ENCODE results near the gene SLC25A17. TPM values are rescaled to one million over a fixed set of nuclear protein-coding genes. Genes with fewer than 3 reads are reported as not detected.
"Not testable (repeated sequence)": the region's sequence is repeated elsewhere in the genome, so short reads cannot be mapped to it uniquely, and the experiment has no call there.

Gene SLC25A17, protein sequence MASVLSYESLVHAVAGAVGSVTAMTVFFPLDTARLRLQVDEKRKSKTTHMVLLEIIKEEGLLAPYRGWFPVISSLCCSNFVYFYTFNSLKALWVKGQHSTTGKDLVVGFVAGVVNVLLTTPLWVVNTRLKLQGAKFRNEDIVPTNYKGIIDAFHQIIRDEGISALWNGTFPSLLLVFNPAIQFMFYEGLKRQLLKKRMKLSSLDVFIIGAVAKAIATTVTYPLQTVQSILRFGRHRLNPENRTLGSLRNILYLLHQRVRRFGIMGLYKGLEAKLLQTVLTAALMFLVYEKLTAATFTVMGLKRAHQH
- total RNA-seq, result 4.8 TPM
- long read RNA-seq, partial matches to known transcripts, result 0 of 3 reads
- long read RNA-seq, other reads (novel, unspliced or antisense), result 1 of 3 reads

DNA sequence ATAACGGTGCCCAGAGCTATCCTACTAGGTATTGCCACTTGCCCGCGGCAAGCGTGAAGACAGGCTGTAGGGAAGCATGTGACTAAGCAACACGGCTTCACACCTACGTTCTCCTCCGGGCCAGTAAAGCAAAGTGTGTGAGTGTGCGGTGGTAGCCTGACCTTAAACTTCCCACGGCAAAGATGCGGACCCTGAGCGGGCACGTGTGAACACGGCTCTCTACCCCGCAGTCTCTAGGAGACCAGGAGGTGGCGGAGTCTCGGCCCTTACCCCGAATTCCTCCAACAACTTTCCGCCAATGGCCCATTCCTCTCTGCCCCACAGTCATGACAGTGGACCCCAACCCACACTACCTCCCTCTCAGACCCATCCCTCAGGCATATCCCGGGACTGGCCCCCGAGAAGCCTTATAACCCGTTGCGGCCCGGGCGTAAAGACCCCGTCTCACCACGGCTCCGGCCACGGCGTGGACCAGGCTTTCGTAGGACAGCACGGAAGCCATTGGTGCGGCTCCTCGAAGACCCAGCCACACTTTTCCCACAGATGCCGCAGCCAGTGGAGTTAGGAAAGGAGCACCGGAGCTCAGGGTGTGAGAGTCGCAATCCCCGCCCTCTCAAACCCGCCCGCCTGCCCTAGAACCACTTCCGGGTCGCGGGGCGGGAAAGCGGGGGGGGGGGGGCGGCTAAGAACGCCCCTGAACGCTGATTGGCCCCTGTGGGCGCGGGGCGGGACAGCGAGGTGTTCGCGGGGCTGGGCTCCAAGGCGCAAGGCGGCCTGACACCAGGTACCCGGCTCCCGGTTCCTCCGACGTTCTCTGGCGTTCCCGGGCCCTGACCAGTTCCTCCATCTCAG is at the start of gene SLC25A17:
TSS of gene SLC25A17 (minus strand) at position 600 of the 852 bp plus-strand sequence. CDS start at position 502, 98 bp downstream.
- intact Hi-C loops (cut with micrococcal nuclease), result no loop called here
- DNase-seq, result peak; percentile 90
- Histone ChIP-seq H3K36me3 (peaks cover 13% of the 10 kb centered on the region), H3K27me3 (ENCODE audit: low read depth) (no peaks in the 10 kb centered on the region), H3K4me1 (peaks cover 35% of the 10 kb centered on the region), H3K9me3 (replicated peaks) (no peaks in the 10 kb centered on the region), H3K27ac (replicated peaks) (peak within 1 kb of the TSS; percentile 83), H3K4me3 (peak within 1 kb of the TSS; percentile 91)
- TF ChIP-seq, protein P1, sequence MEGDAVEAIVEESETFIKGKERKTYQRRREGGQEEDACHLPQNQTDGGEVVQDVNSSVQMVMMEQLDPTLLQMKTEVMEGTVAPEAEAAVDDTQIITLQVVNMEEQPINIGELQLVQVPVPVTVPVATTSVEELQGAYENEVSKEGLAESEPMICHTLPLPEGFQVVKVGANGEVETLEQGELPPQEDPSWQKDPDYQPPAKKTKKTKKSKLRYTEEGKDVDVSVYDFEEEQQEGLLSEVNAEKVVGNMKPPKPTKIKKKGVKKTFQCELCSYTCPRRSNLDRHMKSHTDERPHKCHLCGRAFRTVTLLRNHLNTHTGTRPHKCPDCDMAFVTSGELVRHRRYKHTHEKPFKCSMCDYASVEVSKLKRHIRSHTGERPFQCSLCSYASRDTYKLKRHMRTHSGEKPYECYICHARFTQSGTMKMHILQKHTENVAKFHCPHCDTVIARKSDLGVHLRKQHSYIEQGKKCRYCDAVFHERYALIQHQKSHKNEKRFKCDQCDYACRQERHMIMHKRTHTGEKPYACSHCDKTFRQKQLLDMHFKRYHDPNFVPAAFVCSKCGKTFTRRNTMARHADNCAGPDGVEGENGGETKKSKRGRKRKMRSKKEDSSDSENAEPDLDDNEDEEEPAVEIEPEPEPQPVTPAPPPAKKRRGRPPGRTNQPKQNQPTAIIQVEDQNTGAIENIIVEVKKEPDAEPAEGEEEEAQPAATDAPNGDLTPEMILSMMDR (IDR thresholded peaks at IDR 0.05; ENCODE audit: borderline replicate concordance), result peak; percentile 57

DNA sequence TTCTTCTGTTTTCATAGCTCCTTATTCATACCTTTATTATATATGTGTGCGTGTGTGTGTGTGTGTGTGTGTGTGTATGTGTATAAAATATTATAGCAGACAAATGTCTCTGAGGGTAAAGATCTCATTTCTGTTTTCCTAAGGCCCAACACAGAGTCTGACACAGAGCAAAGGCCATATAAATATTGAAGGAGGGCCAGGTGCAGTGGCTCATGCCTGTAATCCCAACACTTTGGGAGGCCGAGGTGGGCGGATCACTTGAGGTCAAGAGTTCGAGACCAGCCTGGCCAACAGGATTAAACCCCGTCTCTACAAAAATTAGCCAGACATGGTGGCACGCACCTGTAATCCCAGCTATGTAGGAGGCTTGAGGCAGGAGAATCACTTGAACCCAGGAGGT is 49.2 kb upstream of the SLC25A17 start:
- intact Hi-C loops (cut with micrococcal nuclease); H3K9me3 ChIP-seq (replicated peaks): not testable (repeated sequence)

DNA sequence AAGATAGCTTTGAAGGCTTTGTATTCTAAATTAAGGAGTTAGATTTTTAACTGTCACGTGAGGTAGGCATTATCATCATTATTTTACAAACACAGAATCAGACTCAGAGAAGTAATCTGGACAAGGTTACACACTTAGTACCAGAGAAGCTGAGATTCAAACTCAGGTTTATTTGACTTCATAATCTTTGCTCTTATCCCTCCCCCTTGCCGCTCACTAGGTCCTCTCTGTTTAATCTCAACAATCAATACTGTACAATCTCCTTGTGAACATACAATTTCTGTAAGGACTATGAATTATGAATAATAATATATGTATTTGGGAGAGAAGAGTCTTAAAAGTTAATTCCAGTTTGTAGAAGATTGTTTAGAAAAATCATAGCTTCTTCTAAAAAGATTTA is 48.0 kb upstream of the SLC25A17 start:
- Histone ChIP-seq H3K27me3 (ENCODE audit: low read depth) (no peaks in the 10 kb centered on the region), H3K4me3 (no peak overlapping the region), H3K4me1 (peaks cover 11% of the 10 kb centered on the region), H3K9me3 (replicated peaks) (no peaks in the 10 kb centered on the region), H3K36me3 (peaks cover 23% of the 10 kb centered on the region), H3K27ac (replicated peaks) (no peak overlapping the region)
- TF ChIP-seq, protein P1 (IDR thresholded peaks at IDR 0.05; ENCODE audit: borderline replicate concordance), result no peak
- DNase-seq, result no peak
- intact Hi-C loops (cut with micrococcal nuclease), result no loop called here

More for the DNA sequence above, 49.2 kb upstream of the SLC25A17 start:
- Histone ChIP-seq H3K4me1 (peaks cover 11% of the 10 kb centered on the region), H3K36me3 (peaks cover 28% of the 10 kb centered on the region)
- H3K4me3 ChIP-seq; H3K27ac ChIP-seq (replicated peaks); H3K27me3 ChIP-seq (ENCODE audit: low read depth); DNase-seq: not testable (repeated sequence)

DNA sequence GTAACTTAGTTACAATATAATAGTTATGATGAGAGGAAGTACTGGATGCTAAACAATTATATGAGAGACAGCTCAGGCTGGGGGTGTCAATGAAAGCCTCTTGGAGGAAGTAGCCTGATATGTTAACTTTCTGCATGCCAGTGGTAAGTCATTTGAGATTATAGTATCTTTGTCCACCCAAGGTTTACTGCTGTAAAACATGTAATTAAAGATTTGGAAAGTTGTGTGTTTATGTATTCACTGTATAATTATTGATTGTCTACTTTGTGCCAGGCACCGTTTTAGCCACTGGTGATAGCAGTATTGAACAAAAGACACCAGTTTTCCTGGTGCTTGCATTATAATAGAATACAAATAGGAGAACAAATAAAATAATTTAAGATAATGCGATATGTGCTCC is 43.4 kb upstream of the SLC25A17 start:
- Histone ChIP-seq H3K9me3 (replicated peaks) (no peaks in the 10 kb centered on the region), H3K27ac (replicated peaks) (no peak overlapping the region)
- DNase-seq, result no peak

DNA sequence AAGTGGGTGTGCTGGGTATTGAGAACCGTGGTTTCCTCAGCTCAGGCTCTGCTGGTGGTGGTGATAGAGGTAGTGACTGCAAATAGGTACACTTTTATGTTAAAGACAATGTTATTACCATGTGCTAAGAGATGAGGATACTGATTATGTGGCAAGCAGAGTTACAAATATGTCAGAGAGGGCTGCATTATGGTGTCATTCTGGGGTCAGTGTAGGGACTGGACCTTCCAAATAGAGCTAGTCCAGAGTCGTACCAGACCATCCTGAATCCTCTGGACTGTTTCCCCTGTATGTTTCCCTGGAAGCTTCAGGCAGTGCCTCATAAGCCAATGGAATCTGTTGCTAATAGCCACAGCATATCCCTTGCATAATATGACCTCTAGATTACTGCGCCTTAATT is 42.9 kb upstream of the SLC25A17 start, which contains the start of gene DNAJB7:
TSS of gene DNAJB7 (minus strand) at position 101 of the 400 bp plus-strand sequence. CDS start 119 bp downstream, outside the sequence.
- peaks cover 30% of the 10 kb centered on the region for H3K4me1 ChIP-seq
- no peaks in the 10 kb centered on the region for H3K9me3 ChIP-seq (replicated peaks)
- intact Hi-C loops (cut with micrococcal nuclease), result no loop called here
- TF ChIP-seq, protein P1 (IDR thresholded peaks at IDR 0.05; ENCODE audit: borderline replicate concordance), result no peak
- H3K36me3 ChIP-seq, result peaks cover 15% of the 10 kb centered on the region
- H3K27me3 ChIP-seq (ENCODE audit: low read depth), result no peaks in the 10 kb centered on the region
- no peak within 1 kb of the TSS for H3K4me3 ChIP-seq
- no peak for DNase-seq
- H3K27ac ChIP-seq (replicated peaks), result no peak within 1 kb of the TSS

More for the DNA sequence above, 43.4 kb upstream of the SLC25A17 start:
- Histone ChIP-seq H3K4me1 (peaks cover 28% of the 10 kb centered on the region), H3K36me3 (peaks cover 15% of the 10 kb centered on the region), H3K4me3 (no peak overlapping the region), H3K27me3 (ENCODE audit: low read depth) (no peaks in the 10 kb centered on the region)
- intact Hi-C loops (cut with micrococcal nuclease), result no loop called here
- TF ChIP-seq, protein P1 (IDR thresholded peaks at IDR 0.05; ENCODE audit: borderline replicate concordance), result no peak
